Stimulated activated CD8-positive, alpha-beta memory T cell treated with anti-CD3 and anti-CD28 coated beads, Interleukin-12 subunit alpha, Interleukin-12 subunit beta, amount 100 ng/mL, for 4 hours (primary cell): Measurements from ENCODE around the gene LHFPL5.

Experiments used
- DNase-seq: peaks from one replicate; pipeline ENCODE4 v3.0.0-alpha.2; 2020; ENCODE audit warnings: low read depth

LHFPL5 gene

GRCh38 chr6:35794536-35795452 is 10.4 kb upstream of the LHFPL5 start:
- no peak for DNase-seq

GRCh38 chr6:35795453-35796071 is 9.6 kb upstream of the LHFPL5 start:
- DNase-seq: no peak

- DNase-seq: no peak
Observed at GRCh38 chr6:35796236-35796635, 8.9 kb upstream of the LHFPL5 start.

- DNase-seq: no peak
Observed at GRCh38 chr6:35797837-35798526, 7.2 kb upstream of the LHFPL5 start.

- DNase-seq: no peak
Observed at GRCh38 chr6:35798706-35799105, 6.4 kb upstream of the LHFPL5 start.

- no peak for DNase-seq
Observed at GRCh38 chr6:35801148-35801547, 4.0 kb upstream of the LHFPL5 start.

- no peak for DNase-seq
Observed at GRCh38 chr6:35808688-35809087, 3.5 kb downstream of the LHFPL5 start.

GRCh38 chr6:35809809-35810208 is 4.7 kb downstream of the LHFPL5 start:
- no peak for DNase-seq

GRCh38 chr6:35810971-35811698 is 6.0 kb downstream of the LHFPL5 start:
- no peak for DNase-seq

- DNase-seq: no peak
Observed at GRCh38 chr6:35811699-35811995, 6.5 kb downstream of the LHFPL5 start.

GRCh38 chr6:35817515-35817914 is 12.4 kb downstream of the LHFPL5 start:
- DNase-seq: no peak

GRCh38 chr6:35823601-35824000 is 18.4 kb downstream of the LHFPL5 start:
- DNase-seq: no peak

GRCh38 chr6:35824552-35825192 is 19.5 kb downstream of the LHFPL5 start:
- DNase-seq: no peak

GRCh38 chr6:35829306-35829705 is 24.2 kb downstream of the LHFPL5 start:
- no peak for DNase-seq

GRCh38 chr6:35831257-35832007 is 26.3 kb downstream of the LHFPL5 start:
- no peak for DNase-seq

GRCh38 chr6:35833536-35833935 is 28.4 kb downstream of the LHFPL5 start:
- no peak for DNase-seq

GRCh38 chr6:35839019-35839418 is 33.9 kb downstream of the LHFPL5 start:
- DNase-seq: no peak

- no peak for DNase-seq
Observed at GRCh38 chr6:35842381-35842780, 37.2 kb downstream of the LHFPL5 start.

- no peak for DNase-seq
Observed at GRCh38 chr6:35844290-35844689, 39.1 kb downstream of the LHFPL5 start.

GRCh38 chr6:35850208-35850607 is 45.1 kb downstream of the LHFPL5 start:
- DNase-seq: no peak

- no peak for DNase-seq
Observed at GRCh38 chr6:35852994-35853393, 47.8 kb downstream of the LHFPL5 start.
